ENCODE measurements around the gene SLC27A5.
"Not testable (repeated sequence)": the region's sequence is repeated elsewhere in the genome, so short reads cannot be mapped to it uniquely, and the experiment has no call there.

SLC27A5 gene

DNA sequence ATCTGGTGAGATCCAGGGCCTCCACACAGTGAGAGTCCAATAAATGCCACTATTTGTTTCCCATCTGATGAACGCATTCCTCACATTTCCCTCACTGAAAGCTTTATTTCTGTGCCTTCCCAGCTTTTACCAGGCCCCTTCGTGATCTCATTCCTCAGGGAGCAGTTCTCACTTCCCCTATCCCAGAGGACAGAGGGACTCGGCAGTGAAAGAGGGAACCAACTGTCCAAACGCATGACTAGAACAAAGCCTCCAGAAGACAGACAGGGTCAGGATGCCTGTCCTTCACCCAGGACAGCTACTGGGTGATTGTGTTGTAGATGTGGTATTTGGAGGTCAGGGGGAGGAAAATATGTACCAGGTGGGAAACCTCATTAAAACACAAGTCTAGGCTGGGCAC lies 9.9 kb upstream of the SLC27A5 start:
- no peak for DNase-seq

DNA sequence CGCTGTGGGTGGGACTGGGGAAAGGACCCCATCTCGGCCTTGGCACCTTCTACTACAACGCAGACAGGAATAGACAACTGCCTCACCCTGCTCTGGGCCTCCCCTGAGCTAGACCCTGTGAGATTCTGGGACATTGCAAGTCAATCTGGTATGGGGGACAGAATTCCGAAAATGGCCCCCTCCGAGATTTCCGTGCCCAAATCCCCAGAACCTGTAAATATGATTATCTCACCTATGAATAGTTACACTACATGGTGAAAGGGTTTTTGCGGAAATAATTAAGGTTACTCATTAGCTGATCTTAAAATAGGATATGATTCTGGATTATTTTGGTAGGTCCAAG lies 8.4 kb upstream of the SLC27A5 start:
- no peak for DNase-seq

DNA sequence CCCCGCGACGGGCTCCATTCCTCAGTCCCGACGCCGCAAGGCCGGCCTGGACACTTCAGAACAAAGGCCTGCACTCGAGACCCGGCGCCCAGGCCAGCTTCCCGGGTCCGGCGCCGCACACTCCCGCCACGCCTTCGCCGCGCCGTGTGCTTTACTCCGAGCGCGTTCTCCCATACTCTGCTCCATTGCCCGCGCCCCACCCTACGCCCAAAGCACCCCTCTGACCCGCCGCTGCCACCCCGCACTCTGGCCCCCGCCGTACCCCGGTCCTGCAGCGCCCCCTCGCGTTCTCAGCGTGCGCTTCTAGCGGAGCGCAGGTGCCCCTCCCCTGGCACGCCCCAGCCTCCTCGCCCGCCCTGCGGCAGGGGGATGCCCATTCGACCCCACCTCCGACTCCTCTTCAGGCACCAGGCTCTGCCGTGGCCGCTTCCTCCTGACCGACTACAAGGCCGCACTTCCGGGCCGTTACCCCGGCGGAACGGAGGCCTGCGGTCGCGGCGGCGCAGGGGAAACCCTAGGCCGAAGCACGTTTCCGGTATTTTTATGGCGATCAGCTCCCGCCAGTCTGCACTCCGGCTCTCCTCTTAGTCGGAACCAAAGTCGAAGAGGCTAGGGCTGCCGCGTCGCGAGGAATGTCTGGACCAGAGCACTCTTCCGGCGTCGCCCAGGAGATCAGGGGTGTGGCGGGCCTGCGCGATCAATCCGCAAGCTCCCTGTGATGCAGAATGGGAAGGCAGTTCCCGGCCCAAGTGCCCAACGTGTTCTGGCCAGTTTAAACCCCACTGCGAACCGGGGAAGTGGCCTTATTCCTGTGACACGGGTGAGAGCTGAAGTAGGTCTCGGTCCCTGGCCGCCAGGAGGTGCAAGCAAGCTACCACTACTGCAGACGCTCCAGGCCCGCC lies 7.8 kb upstream of the SLC27A5 start, which contains the start of gene ZBTB45:
TSS of gene ZBTB45 (minus strand) at position 456 of the 902 bp plus-strand sequence. CDS start 2,137 bp downstream, outside the sequence.
- peak; percentile 92 to 93 for DNase-seq

DNA sequence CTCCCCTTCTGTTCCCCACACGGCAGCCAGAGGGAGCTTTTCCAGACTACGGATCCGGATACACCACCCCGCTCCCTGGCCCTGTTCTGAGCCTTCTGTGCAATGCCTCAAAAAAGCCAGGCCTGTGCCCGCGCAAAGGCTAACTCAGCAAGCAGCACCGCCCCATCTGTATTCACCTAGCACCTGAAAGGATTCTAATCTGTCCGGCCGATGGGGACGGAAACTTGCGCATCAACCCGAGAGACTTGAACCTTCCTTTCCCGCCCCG lies 7.2 kb upstream of the SLC27A5 start:
- DNase-seq = peak; percentile 43 to 56

DNA sequence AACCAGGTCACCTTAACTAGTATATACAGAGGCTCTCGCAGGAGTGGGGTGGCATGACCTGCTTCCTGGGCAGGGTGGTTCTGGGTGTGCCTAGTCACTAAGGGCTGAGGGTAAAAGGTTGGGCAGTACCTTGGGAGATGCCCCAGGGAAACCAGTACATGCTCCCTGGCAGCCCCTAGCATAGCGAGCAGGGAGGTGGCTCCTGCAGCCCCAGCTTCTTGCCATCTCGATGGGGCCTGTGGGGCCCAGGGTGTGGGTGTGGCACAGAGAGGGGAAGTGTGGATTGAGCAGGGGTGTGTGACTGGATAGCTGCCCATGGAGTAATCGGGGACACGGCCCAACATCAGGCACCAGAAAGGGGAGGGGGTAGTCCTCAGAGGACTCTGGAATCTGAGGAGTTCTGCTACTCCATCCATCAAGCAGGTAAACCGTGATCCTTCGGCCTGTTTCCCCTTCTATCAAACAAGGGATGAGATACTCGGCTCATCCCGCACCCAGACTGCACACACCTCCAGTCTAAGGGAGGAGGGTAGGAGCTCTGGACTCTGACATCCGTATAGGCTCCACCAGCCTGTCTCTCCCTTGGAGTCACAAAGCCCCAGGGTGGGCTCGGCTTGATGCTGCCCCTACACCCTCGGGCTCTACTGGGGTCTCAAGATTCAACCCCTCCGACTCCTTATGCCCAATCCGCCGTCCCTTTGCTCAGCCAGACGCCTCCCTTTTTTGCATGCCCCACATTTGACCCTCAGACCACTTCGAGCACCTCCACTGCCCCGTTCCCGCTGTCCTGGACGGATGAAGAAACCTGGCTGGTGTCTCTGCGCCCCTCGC lies 6.7 kb upstream of the SLC27A5 start:
- no peak for DNase-seq

DNA sequence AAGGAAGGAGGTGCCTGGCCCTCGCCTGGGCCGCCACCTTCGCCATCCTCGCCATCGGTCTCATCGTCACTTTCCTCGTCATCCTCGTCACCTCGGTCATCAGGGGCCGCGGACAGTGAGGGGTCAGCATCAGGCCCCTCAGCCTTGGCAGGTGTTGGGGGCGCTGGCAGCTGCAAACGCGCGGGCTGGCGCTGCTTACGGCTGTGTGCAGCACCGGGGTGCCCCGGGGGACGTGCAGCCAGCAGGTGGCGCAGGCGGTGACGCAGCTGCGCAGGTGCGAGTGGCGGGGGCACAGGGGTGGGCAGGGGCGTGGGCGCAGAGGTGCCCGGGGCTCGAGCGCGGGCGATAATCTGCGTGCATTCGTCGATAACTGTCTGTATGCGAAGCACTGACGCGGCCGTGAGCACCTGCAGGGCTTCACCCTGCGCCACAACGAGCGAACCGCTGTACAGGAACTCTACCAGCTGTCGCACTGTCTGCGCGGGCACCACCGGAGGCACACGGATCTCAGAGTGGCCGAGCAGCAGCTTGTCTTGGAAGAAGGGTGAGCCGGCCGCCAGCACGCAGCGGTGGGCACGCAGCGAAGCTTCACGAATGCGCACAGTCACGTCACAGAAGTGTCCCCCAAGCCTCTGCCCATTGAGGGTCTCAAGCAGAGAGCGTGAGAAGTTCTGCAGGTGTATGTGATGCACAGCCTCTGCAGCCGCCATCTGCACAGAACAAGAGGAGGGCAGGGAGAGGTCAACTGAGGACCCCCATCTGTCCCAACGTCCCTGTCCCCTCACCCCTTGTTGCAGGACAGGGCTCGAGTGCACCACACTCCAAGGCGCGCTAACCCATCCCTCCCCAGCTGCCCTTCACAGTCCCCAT lies 5.4 kb upstream of the SLC27A5 start:
- DNase-seq = no peak

DNA sequence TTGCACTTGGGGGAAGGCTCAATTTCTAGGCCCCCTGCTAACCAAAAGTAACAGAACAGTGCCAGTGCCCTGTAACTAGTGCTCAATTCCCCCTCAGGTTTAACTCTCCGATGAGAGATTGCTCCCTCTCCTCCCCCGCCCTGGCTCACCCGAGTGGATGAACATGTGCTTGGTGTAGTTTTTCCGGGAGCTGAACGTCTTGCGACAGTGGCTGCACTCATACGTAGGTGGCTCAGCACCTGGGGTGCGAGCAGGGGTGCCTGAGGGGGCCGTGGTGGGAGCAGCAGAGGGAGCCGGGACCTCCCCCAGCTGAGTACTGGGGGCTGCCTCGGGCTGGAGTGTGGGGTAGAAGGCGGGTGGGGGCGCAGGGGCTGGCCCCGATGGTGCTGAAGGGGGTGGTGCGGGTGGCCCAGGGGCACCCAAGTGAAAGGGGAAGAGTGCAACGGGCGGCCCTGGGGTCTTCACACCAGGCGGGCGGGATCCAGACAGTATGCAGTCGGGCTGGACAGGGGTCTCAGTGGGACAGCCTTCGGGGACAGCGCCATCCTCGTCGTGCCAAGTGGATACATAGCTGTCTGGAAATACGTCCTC lies 4.5 kb upstream of the SLC27A5 start:
- no peak for DNase-seq

DNA sequence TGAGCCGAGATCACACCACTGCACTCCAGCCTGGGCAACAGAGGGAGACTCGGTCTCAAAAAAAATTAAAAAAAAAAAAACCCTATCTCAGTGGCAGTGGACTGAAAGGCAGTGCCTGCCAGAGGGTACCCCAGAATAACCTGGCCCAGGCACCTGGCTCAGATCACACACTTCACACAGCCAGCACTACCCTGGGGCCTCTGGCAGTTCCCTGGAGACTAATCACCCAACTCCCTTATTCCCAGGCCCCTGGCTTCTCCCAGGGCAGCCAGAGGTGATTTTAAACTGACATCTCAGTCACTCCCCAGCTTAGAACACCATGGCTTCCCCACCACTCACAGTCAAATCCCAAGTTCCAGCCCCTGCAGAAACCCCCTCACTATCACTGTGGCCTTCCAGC lies 3.5 kb upstream of the SLC27A5 start:
- no peak for DNase-seq

DNA sequence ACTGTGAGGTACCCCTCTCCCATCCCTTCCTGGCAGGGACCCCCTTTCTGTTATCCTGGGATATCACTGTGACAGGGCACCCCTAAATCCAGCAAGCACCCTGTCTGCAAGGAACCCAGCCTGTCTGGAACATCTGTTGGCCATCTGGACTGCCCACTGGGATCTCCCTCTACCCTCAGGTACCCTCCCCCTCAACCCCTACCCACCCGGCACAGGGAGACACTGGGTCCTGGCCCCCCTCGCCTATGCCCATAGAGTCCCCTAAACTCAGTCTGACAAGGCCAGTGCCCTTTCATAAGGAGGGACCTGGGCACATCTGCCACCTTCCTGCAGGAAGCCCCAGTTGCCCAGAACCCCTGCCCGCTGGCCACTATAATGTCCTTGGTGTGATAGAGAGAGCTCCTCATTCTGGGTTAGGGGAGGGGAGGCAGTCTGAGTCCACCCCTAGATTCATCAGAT lies 2.8 kb upstream of the SLC27A5 start:
- no peak for DNase-seq

DNA sequence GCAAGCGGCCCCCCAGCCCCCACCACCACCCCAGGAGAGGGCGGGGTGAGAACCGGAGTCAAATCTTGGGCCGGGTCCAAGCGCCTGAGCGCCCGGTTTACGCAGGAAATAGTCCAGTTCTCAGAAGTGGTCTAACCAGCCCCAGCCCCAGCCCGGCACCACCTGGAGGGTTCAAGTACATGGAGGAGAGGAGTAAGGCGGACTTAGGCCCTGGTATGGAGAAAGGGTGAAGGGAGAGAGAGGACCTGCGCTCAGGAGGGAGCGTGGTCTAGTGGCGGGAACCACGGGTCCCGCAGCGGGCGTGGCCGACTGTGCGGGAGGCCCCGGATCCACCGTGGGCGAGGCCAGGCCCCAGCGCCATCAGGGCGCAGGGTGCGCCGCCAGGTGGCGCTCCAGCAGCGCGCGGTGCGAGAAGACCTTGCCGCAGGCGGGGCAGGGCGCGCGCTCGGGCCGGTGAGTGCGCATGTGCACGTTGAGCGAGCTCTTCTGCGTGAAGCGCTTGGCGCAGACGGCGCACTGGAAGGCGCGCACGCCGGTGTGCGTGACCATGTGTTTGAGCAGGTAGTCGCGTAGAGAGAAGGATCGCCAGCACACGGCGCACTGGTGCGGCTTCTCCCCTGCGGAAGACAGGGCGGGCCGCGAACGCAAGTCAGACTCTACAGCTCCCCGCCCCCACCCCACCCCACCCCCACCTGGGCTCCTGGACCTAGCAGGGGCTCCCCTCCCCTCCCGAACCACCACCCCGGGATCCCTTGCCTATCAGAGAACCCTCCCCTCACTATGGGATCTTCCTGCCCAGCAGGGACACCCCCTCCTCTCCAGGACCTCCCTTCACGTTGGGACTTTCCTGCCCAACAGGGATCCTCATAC lies 2.1 kb upstream of the SLC27A5 start:
- DNase-seq = peak; percentile 92 to 95

DNA sequence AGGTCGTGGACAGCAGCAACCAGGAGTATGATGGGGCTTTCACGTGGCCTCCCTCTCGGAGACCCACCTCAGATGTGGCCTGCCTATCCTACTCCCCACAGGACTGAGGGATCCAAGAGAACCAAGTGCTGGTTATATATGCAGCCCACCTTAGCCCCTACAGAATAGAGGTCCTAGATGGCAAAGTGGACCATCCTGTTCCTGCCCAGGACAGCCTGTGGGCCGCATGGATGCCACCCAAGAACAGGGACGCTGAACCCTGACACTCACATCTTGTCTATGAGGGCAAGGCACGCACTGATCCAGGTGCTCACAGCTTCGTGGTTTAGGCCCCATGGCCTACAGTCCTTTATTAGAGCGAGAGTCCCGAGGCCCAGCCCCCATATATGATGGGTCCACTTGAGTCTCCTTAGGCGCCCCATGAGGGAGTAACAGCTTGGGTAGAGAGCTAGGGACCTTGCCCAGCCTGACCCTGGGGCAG lies 1.5 kb upstream of the SLC27A5 start:
- no peak for DNase-seq

DNA sequence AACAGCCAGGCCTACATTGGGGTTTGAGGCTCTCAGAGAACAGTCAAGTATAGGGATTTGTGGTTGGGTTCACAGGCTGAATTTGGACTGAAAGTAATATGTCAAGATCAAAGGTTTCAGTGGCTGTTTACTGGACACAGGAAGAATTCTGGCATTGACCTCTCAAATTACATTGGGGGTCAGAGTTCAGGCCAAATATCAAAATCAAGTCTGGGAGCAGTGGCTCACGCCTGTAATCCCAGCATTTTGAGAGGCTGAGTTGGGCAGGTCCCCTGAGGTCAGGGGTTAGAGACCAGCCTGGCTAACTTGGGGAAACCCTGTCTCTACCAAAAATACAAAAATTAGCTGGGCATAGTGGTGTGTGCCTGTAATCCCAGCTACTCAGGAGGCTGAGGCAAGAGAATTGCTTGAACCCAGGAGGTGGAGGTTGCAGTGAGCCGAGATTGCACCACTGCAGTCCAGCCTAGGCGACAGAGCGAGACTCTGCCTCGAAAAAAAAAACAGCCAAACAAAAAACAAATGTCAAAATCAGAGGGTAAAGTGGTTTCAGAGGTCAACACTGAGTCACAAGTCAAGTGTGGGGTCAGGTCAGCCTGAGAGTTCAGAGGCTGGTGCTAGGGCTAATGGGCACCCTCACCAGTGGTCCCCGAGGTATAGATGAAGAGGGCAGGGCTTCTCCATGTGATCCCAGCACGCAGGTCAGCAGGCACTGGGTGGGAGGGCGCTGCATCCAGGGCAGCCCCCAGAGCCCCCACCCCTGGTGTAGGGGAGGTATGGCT lies 1.5 kb downstream of the SLC27A5 start:
- DNase-seq = no peak

DNA sequence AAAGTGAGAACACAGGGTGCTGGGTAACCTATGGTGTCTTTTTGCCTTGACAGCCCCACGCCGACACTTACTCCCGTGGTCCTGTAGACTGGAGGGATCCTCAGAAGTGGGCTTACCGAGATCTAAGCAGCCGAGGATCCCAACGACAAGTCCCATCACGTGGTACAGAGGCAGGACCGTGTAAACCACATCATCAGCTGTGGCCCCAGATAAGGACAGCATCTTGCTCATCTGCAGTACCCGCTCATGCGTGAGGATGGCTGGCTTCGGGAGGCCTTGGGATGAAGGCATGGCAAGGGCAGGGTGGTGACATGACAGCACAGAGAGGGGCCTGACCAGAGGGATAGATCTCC lies 2.1 kb downstream of the SLC27A5 start:
- DNase-seq = no peak

DNA sequence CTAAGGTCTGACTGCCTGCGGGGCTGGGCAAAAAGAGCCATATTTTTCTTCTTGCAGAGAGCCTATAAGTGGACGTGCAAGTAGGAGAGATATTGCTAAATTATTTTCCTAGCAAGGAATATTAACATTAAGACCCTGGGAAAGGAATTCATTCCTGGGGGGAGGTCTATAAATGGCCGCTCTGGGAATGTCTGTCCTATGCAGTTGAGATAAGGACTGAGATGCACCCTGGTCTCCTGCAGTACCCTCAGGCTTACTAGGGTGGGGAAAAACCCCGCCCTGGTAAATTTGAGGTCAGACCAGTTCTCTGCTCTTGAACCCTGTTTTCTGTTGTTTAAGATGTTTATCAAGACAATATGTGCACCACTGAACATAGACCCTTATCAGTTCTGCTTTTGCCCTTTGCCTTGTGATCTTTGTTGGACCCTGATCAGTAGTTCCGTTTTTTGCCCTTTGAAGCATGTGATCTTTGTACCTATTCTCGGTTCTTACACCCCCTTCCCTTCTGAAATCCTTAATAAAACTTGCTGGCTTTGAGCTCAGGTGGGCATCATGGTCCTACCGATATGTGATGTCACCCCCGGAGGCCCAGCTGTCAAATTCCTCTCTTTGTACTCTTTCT lies 4.1 kb downstream of the SLC27A5 start:
- DNase-seq = not testable (repeated sequence)

DNA sequence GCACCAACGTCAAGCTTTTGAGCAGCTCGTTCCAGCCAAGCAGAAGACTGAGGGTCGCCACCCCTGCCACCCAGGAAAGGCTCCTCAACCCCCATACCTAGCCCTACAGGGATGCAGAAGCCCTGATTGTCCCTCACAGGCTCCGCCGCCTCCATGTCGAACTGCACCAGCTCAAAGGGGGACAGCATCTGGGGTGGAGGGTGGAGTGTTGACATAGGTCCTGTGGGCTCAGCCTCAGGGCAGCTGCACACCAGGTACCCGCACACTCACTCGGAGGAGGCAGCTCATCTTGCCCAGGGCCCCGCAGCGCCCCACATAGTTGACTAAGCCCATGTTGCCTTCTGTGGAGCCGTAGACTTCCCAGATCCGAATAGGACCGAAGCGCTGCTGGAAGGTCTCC lies 11.6 kb downstream of the SLC27A5 start:
- no peak for DNase-seq

DNA sequence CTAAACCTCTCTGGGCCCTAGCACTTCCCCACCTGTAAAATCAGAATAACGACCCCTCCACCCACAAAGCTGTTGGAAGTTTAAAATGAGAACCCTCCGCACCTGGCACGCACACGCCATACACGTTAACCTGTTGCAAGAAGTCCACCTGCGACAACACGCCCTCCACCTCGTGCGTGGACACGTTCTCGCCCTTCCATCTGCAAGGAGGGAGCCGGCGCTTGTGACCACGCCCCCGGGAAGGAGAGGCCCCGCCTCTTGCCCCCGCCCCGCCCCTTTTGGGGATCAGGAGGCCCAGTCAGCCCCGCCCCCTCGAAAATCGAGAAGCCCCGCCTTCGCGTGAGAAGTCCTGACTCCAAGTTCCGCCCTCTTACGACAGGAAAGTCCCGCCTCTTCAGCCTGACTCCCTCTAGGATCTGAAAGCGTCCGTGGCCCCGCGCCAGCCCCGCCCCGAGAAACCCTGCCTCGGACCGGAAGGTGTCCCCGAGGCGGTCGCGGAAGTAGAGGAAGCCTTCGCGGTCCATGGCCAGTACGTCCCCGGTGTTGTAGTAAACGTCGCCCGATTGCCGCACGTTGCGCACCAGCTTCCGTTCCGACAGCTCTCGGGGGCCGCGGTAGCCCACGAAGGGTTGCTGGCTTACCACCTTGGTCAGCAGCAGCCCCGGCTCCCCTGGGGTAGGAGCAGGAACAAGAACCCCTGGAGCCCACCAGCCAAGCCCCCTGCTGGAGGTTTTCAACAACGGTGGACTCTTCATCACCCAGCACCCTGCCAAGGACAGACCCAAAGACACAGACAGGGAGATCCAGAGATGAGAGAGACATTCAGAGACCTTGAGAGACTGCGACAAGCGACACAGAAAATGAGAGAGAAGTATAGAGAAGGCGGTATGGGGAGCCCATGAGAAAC lies 12.5 kb downstream of the SLC27A5 start:
- peak; percentile 97 to 98 for DNase-seq

DNA sequence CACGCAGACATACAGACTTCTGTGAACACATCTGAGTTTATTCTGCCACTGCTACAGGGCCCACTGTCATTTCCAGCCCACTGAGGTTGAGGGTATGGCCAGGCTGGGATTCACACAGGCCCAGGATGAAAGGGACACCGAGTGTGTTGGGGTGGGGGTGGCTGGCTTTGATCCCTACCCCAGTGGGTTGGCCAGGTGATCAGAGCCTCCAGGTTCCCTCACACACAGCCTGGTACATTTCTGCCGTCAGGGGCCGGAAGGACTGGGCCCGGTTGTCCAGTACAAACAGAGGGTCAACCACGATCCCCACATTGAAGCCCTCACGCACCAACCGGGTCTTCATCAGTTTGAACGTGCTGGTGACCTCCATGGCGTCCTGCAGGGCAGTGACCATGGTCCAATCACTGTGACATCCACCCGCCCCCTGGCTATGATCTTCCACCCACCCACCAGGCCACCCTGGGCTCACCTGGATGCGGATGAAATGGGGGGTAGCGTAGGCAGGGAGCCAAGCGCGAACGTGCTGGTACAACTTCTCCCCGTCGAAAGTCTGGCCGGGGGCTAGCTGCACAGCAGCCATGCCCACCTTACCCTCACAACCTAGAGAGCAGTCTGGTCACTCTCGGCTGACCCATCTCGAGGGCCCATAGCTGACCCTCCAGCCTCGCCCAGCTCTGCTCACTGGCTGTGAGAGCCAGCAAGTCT lies 13.3 kb downstream of the SLC27A5 start:
- DNase-seq = no peak

DNA sequence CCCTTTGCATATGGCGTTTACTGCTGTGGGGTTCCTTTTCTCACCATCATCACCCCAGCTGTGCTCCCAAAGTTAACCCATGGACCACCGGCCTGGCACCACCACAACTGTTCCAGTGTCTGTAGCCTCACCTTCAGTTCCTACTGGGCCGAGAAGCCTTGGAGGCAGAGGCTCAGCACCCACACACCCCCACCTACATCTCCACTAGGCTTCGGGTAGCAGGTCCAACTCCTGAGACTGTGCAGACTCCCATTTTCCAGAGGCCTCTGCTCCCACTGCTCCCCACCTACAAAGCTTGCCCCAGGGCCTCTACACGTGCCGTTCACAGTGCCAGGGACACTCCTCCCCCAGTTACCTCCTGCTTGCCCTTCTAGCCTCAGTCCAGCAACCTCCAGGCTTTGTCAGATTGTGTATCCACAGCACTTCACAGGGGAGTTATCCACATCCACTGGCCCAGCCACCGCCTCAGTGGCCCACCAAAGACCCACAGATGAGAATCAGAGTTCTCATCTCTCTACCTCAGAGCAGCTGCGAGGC lies 14.1 kb downstream of the SLC27A5 start:
- DNase-seq = no peak

Data from CD4-positive, alpha-beta T cell treated with Interferon alpha-2 for 1 hour (primary cell).